ENCODE measurements around the gene SLC4A7.
"Not testable (repeated sequence)": the region's sequence is repeated elsewhere in the genome, so short reads cannot be mapped to it uniquely, and the experiment has no call there.

Gene SLC4A7

DNA sequence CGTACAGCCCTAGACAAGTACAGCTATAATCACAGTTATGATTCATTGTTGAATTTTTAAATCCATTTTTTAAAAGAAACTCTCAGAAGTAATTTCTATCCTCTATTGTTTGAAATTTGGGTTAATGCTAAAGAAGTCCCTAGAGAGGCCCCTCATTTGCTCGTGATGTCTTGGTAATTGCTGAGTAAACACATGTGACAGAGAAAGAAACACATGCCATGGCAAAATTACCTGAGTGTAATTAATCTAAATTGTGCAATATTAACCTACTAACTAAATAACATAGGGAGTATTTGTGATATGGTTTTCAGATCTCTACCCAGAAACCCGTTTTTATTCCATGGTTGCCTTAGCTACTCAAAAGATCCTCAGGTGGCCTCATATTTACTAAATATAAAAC lies 125.8 kb downstream of the SLC4A7 start:
- no peak for DNase-seq (ENCODE audit: low spot score)

DNA sequence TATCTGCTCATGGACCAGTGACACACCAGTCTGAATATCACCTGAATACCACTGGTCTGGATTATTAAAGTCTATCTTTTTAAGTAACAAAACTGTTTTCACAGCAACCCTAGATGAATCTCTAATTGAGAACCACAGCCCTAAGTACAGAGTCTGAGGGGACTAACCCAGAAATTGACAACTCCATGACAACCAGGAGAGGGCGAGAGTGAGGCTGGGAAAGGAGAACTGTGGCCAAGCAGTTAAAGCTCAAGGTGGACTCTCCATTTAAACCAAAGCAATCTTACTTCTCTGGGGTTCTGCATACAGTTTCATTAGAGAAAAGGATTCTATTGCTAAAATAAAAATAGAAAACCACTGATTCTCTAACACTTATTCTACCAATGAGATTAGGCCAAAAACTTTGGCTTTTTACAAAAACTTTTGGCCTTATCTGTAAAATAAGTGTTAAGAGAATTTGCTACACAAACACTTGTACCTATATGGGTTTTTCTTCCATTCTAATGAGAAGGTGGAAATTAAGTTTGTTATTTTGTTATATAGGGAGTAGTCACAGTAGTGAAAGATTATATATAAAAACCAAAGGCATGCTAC lies 126.4 kb downstream of the SLC4A7 start:
- peak; percentile 30 for DNase-seq (ENCODE audit: low spot score)

DNA sequence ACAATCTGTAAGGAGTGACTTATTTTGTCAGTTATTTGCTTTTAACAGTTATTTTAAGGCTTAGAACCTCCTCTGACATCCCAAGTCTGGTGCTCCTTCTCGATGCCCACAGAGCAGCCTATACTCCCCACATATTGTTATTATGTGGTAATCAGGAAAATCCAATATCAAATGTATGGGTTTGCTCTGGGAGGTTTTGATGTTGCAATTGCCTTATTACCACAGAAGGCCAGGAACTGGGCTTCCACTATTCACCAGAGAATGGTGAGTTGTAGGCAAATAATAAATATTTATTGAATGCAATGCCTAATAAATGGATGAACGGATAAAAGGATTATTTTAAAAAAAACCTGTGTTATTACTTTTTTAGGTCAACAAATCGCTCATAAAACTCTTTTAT lies 127.2 kb downstream of the SLC4A7 start:
- no peak for DNase-seq (ENCODE audit: low spot score)

DNA sequence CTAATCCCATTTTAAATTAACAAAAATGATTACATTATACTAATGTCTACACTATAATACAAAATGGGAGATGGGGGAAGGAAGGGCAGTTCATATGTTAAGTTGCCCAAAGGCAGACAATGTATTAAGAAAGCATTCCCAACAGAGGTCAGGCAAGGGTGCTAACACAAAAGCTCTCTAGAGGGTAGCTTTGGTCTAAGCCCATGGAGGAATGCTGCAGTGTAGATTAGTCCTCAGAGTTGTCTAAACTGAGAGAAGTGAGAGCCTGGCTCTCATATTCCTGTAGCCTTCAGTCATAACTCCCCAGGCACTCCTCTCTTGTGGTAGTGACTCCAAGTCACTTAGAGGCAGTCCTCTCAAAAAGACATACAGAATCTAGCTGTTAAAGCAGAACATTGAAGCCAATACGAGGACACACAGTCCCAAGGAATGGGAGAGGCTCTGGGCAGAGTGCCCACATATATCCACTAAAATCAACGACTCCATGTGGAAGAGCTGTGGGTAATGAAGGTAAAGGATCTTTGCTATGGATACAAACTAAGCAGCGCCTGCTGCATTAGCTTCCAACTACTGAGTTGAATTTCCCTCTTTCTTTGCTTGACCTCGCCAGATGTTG lies 129.5 kb downstream of the SLC4A7 start:
- DNase-seq (ENCODE audit: low spot score), result no peak

DNA sequence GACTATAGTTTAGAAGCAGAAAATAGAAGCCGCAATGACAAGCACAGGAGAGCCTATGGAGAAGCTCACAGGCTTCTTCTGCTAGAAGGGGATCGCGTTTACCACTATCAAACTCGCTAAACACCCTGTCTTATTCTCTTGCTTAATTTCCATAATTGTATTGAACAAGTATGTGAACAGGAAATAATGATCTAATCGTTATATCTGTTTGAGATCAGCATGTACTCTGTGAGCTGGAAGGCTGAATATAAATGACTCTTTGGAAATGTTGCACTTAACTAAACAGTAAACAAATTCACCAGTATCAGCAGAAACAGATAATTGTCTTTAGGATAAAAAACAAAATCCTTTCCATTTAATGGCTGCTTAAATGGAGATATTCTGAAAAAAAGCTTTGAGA lies 130.0 kb downstream of the SLC4A7 start:
- no peak for DNase-seq (ENCODE audit: low spot score)

DNA sequence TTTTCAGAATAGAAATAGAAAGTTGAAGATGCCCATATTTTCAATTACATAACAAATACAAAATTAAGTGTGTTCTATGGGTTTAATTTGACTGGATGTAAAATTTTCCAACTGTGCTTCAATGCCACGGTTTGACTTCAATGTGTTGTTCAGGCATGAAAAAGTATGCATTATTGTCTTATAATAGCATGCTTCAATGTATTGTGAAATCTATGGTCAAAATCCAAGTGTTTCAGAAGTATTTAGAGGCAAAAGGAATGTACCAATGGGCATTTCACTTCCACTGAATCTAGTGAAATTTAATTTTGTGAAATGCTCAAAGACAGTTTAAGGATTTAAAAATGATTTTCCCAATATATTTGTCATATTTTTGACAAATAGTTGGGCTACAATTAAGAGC lies 131.0 kb downstream of the SLC4A7 start:
- DNase-seq (ENCODE audit: low spot score), result no peak

DNA sequence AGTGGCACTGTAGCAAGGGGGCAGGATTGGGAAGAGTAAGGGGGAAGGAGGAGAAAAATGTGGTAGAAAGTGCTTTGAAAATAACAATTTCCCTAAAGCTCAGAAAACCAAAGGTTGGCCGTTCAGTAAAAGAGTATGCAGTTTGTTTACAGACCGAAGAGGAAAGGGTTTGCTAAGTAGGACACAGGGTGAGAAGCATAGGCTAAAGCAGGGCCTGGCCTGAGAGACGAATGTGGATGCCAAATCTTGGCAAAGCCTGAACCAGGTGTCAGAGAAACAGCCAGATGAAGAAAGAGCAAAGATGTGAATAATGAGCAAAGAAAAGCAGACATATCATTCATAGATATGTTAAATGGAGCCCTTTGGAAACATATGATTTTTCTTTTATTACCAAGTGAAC lies 132.1 kb downstream of the SLC4A7 start:
- DNase-seq (ENCODE audit: low spot score), result no peak

DNA sequence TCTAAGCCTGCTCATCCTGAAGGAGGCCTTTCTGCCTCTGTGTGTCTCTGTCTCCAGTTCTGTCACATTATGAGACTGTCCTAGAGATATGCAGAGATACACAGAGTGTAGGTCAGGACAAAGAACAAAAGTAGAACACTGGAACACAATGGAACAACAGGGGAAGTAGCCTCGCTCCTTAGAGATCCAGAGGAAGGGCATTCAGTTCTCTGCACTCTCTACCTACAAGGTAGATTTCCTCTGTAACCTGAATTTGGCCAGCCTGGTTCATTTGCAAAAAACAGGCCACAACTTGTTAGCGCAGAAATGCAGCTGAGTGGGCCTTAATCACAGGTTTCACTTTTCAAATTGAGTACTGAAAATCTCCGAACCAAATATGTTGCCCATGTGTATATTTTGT lies 134.4 kb downstream of the SLC4A7 start:
- DNase-seq (ENCODE audit: low spot score), result no peak

DNA sequence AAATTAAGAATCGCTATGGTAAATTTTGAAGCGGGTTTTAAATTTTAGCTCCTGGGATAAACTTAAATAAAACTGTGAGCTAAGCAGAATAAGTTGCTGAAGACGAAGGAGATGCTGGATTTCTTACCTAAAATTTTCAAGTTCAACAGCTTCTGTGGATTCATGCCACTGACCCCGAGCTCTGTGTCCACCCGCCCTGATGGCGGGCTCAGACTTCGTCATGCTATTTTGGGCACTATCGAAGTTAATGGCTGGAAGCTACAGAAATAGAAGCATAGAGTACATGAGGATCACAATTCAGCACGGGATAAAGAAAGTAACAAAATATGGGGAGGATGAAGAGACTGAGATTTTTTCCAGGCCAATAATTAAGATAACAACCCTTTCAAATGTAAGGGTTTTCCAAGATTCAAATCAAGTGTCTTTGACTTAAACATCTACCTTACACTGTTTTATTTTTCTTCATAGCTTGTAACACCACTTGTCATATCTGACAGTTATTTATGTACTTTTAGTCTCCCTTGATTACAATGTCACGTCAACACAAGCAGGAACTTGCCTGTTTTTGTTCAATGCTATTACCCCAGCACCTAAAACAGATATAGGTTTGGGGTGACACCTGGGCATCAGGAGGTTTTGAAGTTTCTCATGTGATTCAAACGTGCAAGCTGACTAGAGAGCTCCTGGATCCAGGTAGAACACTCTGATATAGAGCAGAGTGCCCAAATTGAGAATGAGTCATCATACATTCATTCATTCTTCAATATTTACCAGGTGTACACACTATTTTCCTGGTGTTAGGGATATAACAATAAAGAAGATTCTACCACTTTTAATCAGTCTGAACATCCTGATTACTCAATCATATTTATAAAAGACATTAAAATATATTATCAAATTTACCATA lies 138.0 kb downstream of the SLC4A7 start:
- DNase-seq (ENCODE audit: low spot score), result no peak

DNA sequence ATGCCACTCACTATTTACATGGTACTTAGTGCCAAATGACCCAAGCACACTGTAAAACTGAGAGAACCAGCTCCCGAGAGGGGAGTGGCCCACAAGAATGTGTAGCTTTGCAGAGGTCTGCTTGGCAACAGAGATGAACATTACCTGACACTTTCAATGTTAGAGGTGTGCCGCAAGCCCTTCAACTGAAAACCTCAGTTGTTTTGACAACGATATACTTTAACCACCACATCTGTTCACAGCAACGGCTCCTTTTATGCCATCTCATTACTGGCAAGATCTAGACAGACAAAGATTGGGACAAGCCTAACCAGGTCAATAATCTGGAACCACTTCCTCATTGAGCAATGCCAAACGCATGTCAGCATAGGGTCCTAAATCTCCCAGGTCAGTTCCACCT lies 138.7 kb downstream of the SLC4A7 start:
- no peak for DNase-seq (ENCODE audit: low spot score)

DNA sequence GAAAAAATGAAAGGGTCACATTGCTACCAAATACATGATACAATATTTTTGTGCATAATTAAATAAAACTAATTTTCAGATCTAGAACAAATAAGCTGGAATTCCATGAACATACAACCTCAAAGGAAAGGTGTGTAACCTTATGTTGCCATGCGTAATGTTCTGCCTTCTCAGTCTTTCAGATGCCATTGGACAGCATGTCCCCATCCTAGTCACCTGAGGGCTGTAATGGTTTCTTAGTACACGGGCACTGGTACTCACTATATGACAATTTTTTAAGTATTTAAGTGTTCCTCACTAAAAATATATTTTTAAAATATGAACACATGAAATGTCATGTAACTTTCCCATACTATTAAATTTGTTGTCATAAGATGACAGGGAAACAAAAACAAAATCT lies 139.1 kb downstream of the SLC4A7 start:
- DNase-seq (ENCODE audit: low spot score), result no peak

DNA sequence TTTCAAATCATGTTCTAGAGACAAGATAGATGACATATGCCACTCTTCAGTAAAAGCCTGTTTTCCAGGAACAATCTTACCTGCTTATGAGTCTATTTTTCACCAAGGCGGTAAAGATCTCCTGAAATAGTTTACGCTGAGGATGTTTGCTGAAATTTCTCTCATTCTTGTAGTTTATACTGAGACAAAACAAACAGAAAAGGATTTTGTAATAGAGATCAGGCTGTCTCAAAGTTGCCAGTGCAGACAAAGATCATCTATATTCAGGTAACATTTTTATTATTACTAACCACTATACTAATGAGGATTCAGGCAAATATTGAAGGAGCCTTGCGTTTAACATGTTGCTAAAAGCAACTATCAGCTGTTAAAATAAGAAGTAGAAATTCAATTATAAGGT lies 140.0 kb downstream of the SLC4A7 start:
- DNase-seq (ENCODE audit: low spot score), result no peak

DNA sequence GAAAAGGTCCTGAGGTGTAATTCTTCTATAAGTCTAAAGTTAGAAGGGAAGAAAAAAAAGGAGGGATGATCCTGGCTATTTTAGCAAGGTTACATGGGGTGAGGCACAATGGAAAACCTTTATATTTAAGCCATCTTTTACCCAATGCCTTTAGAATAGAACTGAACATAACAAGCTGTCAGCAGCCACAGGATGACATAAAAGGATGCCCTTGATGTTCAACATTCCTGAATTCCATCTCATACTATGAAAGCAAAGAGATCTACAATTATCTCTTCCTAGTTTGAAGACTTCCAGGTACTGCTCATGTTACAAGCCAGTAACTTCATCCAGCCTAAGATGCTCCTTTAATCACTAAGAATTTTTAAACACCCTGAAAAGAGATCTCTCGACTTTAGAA lies 141.9 kb downstream of the SLC4A7 start:
- no peak for DNase-seq (ENCODE audit: low spot score)

DNA sequence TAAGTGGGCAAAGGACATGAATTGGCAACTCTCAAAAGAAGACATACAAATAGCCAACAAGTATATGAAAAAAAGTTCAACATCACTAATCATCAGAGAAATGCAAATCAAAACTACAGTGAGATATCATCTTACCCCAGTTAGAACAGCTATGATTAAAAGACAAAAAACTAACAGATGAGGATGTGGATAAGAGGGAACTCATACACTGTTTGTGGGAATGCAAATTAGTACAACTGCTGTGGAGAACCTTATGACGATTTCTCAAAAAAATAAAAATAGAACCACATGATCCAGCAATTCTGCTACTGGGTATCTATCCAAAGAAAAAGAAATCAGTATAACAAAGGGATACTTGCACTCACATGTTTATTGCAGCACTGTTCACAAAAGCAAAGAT lies 143.7 kb downstream of the SLC4A7 start:
- DNase-seq (ENCODE audit: low spot score), result no peak

DNA sequence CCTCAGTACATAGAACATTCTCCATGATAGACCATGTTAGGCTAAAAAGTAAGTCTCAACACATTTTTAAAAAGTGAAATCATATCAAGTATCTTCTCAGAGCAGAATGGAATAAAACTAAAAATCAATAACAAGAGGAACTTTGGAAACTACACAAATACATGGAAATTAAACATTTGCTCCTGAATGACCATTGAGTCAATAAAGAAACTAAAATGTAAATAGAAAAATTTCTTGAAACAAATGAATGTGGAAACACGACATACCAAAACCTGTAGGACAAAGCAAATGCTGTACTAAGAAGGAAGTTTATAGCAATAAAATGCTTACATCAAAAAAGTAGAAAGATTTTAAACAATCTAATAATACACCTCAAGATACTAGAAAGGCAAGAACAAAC lies 148.6 kb downstream of the SLC4A7 start:
- no peak for DNase-seq (ENCODE audit: low spot score)

DNA sequence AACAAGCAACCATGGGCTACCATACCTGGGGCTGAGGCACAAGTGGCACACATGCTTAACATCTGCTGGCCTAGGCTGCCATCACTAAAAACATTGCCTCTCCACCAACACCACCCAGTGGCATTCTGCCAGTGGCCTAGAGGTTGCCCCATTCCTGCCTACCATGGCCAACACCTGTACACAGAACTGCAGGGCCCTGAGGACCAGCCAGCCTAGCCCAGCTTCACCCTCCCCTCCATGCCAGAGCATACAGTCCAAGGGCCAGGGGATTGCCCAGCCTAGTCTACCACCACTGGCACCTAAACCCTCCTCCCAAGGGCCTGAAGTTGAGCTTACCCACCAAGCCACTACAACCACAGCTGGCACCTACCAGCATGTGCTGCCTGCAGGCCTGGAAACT lies 150.3 kb downstream of the SLC4A7 start:
- DNase-seq (ENCODE audit: low spot score), result no peak

DNA sequence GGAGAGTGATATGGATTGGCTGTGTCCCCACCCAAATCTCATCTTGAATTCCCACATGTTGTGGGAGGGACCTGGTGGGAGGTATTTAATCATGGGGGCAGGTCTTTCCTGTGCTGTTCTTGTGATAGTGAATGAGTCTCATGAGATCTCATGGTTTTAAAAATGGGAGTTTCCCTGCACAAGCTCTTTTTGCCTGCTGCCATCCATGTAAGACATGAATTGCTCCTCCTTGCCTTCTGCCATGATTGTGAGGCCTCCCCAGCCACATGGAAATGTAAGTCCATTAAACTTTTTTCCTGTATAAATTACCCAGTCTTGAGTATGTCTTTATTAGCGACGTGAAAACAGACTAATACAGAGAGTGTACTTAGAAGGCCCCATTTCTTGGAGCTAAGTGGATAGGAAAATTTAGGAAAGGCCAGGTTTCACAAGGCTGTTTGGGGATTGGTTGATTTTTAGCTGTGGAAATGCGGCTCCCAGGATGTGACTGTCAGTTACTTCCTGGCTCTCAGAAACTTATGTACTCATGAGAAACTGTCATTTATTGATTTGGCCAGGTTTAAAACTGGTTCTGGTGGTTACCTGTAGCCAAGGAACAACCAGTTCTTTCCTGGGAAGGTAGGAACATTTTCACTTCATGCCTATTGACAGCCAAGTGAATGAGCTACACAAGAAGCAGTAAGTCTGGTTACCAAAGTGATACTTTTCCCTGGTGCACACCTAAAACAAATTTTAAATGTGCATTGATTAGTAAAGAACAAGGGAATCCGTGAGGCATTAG lies 155.0 kb downstream of the SLC4A7 start:
- DNase-seq (ENCODE audit: low spot score), result not testable (repeated sequence)

DNA sequence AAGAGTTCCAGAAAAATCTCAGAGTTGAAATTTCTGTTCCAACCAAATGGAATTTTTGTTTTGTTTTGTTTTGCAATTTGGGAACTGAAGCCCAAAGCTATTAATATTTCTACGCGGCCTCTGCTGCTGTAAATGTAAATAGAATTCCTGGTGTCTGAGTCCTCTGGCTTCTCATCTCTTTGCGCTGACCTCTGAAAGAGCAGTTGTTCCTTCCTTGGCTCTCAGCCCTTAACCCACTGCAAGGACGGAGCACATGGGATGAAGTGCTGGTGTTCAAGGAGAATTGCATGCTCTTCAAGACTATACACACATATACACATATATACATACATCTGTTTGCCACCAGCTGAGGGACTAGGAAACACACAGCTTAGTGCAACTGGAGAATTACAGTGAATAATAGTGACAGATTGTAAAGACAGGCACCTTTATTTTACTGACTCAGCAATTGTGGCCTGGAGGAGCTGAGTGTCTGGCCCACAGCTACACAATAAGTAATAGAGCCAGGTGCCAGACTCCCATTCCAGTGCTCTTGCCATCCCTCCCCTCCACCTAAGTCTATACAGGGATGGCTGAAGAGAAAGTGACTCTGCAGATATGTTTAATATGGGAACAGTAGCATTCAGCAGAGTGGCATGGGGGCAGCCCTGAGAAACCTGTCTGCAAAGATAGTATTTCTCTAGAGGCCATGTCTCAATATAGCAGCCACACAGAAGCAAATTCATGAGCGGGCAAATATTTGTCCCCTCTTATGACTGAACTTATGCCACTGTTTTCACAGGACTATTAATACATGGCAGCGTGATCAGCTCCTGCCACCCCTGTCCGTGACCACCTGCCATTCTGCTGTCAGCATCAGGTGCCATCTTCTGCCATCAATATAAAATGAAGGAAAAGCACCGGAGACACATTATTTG lies 157.3 kb downstream of the SLC4A7 start:
- peak; percentile 63 for DNase-seq (ENCODE audit: low spot score)

DNA sequence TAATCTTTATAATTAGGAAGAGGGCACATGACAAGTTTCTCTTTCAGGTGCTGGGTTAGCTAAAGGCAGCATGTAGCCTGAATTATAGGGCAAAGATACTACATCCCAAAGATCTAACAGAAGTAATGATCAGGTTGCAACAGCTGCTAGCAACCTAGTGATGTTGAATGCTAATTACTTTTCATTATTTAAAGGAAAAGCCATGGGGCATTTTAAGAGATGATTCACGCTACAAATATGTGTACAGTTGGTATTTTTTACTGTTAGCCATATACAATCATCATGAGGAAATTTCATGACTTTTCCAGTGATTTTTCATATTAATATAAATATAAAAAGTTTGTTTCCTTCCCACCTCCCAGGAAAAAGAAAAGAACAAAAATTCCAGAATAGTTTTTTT lies 158.0 kb downstream of the SLC4A7 start:
- DNase-seq (ENCODE audit: low spot score), result no peak

DNA sequence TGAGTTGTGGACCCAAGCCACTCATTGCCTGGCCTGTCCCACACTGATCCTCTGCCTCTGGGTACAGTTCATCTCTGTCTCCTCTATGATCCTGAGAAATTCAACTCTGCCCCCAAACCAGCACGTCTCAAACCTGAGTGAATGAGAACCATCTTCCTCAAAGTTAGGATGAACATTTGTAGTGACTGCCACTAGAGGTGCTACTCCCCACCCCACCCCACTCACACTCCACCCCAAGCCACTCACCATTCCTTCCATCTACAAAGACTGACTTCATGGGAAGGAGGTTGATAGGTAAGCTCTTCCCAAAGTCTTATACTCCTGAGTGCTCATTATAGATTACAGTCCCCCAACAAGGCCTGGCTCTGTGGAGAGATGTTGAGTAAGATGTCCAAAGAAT lies 158.8 kb downstream of the SLC4A7 start:
- DNase-seq (ENCODE audit: low spot score), result no peak

DNA sequence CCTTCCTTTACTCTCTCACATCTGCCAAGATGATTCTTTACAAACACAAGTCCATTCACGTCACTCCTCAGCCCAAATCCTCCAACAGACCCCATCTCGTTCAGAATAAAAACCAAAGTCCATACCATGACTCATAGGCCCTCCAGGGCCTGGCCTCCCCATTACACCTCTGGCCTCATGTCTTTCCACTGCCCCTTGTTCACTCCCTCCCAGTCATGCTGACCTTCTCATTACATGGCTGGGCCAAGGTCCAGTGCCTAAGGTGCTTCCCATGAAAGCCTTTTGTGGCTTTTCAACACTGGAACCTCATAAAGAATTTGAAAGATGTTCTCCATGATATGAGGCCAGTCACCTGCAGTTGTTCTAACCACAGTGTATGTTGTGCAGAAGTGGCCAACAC lies 159.5 kb downstream of the SLC4A7 start:
- DNase-seq (ENCODE audit: low spot score), result no peak
